Muscle layer of duodenum (tissue), 2 donors: ENCODE data around the gene COX7A2L.
"Not testable (repeated sequence)": the region's sequence is repeated elsewhere in the genome, so short reads cannot be mapped to it uniquely, and the experiment has no call there.

Experiments used
- H3K27ac ChIP-seq: one replicate; pipeline ENCODE4 v1.7.0; 2013; ENCODE audit warnings: mild to moderate bottlenecking, low read length
- H3K27me3 ChIP-seq: one replicate; pipeline ENCODE4 v1.7.0; 2013; ENCODE audit warnings: low read depth, mild to moderate bottlenecking, control low read depth, low read length
- H3K36me3 ChIP-seq, 2 donors: one replicate each; pipeline ENCODE4 v1.7.0; 2013; ENCODE audit warnings: low read length in 2 of 2, control low read depth in 1 of 2, mild to moderate bottlenecking in 1 of 2; ENCODE audit not compliant: insufficient read depth in 2 of 2, control insufficient read depth in 1 of 2
- H3K4me1 ChIP-seq, 2 donors: one replicate each; pipeline ENCODE4 v1.7.0; 2013; ENCODE audit warnings: low read length in 2 of 2, mild to moderate bottlenecking in 2 of 2, control low read depth in 1 of 2, moderate library complexity in 1 of 2; ENCODE audit not compliant: insufficient read depth in 2 of 2, control insufficient read depth in 1 of 2
- H3K4me3 ChIP-seq, 2 donors: one replicate each; pipeline ENCODE4 v1.7.0; 2013; ENCODE audit warnings: low read length in 2 of 2, low read depth in 1 of 2, mild to moderate bottlenecking in 1 of 2
- H3K9me3 ChIP-seq, 2 donors: one replicate each; pipeline ENCODE4 v1.7.0; 2013; ENCODE audit warnings: low read length in 2 of 2, control low read depth in 1 of 2, mild to moderate bottlenecking in 1 of 2; ENCODE audit not compliant: control insufficient read depth in 1 of 2
- donor health status: healthy.

Gene COX7A2L, protein sequence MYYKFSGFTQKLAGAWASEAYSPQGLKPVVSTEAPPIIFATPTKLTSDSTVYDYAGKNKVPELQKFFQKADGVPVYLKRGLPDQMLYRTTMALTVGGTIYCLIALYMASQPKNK

DNA sequence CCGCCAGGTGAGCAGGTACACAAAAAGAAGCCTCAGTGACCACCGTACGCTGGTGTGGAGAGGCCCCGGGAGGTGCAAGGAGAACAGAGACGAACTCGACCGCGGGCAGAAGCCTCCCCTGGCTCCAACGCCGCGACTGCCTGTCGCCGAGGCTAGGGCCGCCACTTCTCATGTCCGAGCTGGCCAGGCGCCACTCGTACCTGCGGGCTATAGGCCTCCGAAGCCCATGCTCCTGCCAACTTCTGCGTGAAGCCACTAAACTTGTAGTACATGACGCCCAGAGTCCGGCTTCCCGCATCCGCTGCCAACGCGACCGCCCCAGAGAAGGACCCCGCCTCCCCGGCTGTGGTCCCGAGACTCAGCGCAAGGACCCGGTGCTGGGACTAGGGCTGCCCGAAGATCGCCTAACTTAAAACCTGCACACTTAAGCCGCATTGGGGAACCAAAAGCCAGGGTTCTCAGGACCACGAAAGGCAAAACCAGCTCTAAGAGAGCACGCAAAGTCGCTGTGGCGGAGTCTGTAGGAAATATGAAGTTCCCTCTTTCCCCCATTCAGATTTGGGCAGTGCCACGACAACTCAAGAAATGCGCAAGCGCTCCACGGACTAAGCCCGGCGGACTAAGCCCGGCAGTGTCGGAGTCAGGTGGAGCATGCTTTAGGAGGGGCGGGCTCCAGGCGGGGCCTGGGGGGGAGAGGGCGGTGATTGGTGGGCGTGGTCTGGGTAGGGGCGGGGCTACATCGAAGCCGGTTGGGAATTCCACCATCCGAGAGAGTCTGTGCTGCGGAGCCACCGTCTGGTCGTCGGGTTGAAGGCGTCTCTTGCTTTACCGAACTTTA lies at the start of gene COX7A2L:
Gene COX7A2L, minus strand, starts transcription at position 328 of the 838 bp plus-strand sequence. Its CDS starts 56 bp downstream, at position 272.
- Histone ChIP-seq H3K4me1 (peaks cover 7 to 32% of the 10 kb centered on the region in 2 donors), H3K36me3 (no peaks in the 10 kb centered on the region), H3K9me3 (no peaks in the 10 kb centered on the region), H3K27me3 (no peaks in the 10 kb centered on the region), H3K4me3 (peak within 1 kb of the TSS; percentile 95 to 97), H3K27ac (peak within 1 kb of the TSS; percentile 94)

DNA sequence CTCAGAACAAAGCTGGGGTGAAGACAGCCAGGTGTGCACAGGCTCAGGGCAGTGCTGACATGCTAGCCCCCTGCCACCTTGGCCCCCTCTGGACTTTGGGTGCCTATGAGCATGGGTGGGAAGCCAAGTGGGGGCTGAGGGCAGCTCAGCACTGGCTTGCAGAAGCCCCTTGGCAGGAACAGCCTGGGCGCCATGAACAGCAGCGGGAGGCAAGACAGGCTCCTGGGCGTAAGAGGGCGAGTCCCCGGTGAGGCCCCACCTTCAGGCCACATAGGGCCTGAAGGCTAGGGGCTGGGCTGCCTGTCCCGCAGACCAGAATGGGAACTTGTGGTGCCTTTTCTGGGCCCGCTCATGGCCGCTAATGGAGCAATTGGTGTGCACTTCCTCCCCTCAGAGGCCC lies 47.0 kb upstream of the COX7A2L start:
- no peaks in the 10 kb centered on the region for H3K4me1 ChIP-seq
- H3K9me3 ChIP-seq, result no peaks in the 10 kb centered on the region
- H3K4me3 ChIP-seq, result no peak overlapping the region
- no peaks in the 10 kb centered on the region for H3K27me3 ChIP-seq
- H3K36me3 ChIP-seq, result no peaks in the 10 kb centered on the region
- H3K27ac ChIP-seq, result no peak overlapping the region

DNA sequence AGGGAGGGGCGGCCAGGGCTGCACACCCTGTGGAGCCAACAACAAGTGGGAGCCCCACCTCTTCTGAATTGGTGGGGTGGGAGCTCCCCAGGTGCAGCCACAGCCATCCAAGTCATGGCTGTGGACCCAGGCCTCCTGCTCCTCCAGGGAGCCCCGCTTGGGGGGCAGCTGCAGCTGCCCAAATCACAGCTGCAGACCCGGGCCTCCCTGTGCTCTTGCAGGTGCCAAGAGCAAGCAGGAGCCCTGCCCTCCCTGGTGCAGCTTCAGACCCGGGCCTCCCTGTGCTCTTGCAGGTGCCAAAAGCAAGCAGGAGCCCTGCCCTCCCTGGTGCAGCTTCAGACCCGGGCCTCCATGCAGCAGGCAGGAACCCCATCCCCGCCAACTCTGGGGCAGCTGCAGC lies 46.5 kb upstream of the COX7A2L start:
- Histone ChIP-seq H3K27ac (no peak overlapping the region), H3K36me3 (no peaks in the 10 kb centered on the region), H3K27me3 (no peaks in the 10 kb centered on the region), H3K9me3 (no peaks in the 10 kb centered on the region), H3K4me1 (no peaks in the 10 kb centered on the region), H3K4me3 (no peak overlapping the region)

DNA sequence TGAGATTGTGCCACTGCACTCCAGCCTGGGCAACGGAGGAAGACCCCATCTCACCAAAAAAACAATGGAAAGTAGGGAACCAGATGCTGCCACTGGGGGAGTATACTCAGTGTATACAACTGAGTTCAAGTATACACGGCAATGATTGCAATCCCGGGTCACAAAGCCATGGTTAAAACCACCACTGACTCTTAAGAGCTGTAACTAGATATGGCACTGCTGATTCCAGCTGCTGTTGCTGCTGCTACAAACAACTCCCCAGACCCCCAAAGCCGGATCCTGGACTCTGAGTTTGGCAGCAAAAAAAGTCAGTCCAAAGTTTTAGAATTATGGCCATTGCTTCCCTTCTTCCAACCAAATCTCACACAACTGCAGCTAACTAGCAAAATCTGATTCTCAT lies 43.7 kb upstream of the COX7A2L start:
- H3K4me3 ChIP-seq, result no peak overlapping the region
- no peaks in the 10 kb centered on the region for H3K27me3 ChIP-seq
- no peaks in the 10 kb centered on the region for H3K4me1 ChIP-seq
- no peak overlapping the region for H3K27ac ChIP-seq
- H3K9me3 ChIP-seq, result no peaks in the 10 kb centered on the region
- no peaks in the 10 kb centered on the region for H3K36me3 ChIP-seq

DNA sequence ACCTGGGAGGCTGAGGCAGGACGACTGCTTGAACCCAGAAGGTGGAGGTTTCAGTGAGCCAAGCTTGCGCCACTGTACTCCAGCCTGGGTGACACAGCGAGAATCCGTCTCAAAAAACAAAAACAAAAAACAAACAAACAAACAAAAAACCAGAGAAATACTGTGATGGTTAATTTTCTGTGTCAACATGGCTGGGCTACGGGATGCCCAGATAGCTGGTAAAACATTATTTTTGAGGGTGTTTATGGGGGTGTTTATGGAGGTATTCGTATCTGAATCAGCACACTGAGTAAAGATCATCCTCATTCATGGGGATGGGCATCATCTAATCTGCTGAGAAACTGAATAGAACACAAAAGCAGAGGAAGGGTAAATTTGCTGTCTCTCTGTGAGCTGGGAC lies 40.8 kb upstream of the COX7A2L start:
- Histone ChIP-seq H3K27ac (no peak overlapping the region), H3K4me1 (no peaks in the 10 kb centered on the region), H3K9me3 (no peaks in the 10 kb centered on the region), H3K36me3 (no peaks in the 10 kb centered on the region), H3K27me3 (no peaks in the 10 kb centered on the region), H3K4me3 (no peak overlapping the region)

DNA sequence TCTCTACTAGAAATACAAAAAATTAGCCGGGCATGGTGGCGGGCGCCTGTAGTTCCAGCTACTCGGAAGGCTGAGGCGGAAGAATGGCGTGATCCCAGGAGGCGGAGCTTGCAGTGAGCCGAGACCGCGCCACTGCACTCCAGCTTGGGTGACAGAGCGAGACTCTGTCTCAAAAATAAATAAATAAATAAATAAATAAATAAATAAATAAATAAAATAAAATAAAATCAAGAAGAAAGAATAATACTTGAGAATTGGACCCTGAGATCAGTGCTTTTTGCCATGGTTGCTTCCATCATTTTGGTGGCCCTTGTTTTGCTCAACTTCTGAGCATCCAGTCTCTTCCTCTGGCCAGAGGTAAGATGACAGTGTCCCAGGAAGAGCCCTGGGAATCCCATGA lies 37.0 kb upstream of the COX7A2L start:
- H3K27me3 ChIP-seq, H3K27ac ChIP-seq, H3K36me3 ChIP-seq, H3K4me1 ChIP-seq, H3K9me3 ChIP-seq, H3K4me3 ChIP-seq: not testable (repeated sequence)

DNA sequence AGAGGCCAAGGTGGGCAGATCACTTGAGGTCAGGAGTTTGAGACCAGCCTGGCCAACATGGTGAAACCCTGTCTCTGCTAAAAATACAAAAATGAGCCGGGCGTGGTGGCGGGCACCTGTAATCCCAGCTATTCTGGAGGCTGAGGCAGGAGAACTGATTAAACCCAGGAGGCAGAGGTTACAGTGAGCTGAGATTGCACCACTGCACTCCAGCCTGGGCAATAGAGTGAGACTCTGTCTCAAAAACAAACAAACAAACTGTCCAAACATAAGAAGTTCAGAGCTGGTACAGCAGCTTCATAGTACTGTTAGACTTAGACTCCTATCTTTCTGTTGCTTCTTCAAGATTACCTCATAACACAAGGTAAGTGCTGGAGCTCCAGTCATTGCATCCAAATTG lies 32.3 kb upstream of the COX7A2L start:
- H3K27me3 ChIP-seq, H3K27ac ChIP-seq, H3K9me3 ChIP-seq, H3K36me3 ChIP-seq, H3K4me1 ChIP-seq, H3K4me3 ChIP-seq: not testable (repeated sequence)

DNA sequence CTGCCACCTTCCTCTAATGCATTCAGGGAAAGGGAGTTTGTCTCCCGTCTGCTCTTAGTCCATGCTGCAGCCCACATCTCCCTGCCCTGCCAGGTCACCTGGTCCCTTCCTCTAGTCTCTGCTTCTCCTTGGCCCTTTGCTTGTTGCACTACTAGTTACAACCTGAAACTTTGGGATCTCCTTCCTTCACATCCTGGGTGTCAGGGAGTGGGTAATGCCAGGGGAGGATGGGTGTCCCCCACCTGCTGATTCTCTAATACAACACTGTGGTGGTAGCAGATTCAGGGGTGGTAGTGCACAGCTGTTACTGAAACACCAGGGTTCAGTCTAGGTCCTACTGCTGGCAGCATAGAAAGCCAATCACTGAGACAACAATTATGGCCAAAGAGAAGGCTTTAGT lies 31.2 kb upstream of the COX7A2L start:
- no peak overlapping the region for H3K27ac ChIP-seq
- no peaks in the 10 kb centered on the region for H3K4me1 ChIP-seq
- no peaks in the 10 kb centered on the region for H3K27me3 ChIP-seq
- no peak overlapping the region for H3K4me3 ChIP-seq
- no peaks in the 10 kb centered on the region for H3K36me3 ChIP-seq
- no peaks in the 10 kb centered on the region for H3K9me3 ChIP-seq

DNA sequence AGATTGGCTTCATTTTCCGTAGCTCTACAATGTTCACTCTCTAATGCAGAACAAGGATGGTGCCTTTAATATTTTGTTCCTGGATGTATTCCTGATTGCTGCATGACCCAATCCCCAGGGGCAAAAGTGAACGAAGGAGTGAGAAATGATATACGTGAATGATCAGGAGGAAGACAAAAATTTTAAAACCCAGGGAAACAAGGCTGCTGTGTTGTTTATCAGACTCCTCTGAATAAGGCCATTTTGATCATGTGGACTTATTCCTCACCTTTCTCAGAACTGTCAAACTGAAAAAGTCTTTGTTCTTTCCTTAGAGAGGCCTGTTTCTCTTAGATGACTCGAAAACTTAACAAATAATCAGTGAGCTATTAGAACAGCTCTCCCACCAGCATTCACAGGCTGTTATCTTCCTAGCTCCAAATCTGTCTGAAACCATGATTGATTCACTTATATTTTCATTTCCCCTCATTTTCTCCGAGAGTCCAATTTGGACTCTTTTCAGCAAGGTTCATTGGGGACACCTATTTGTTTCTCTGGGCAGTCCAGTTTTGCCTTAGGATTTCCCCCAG lies 29.5 kb upstream of the COX7A2L start:
- H3K27ac ChIP-seq, result no peak overlapping the region
- H3K4me3 ChIP-seq, result no peak overlapping the region
- no peaks in the 10 kb centered on the region for H3K36me3 ChIP-seq
- no peaks in the 10 kb centered on the region for H3K4me1 ChIP-seq
- no peaks in the 10 kb centered on the region for H3K27me3 ChIP-seq
- H3K9me3 ChIP-seq, result no peaks in the 10 kb centered on the region

DNA sequence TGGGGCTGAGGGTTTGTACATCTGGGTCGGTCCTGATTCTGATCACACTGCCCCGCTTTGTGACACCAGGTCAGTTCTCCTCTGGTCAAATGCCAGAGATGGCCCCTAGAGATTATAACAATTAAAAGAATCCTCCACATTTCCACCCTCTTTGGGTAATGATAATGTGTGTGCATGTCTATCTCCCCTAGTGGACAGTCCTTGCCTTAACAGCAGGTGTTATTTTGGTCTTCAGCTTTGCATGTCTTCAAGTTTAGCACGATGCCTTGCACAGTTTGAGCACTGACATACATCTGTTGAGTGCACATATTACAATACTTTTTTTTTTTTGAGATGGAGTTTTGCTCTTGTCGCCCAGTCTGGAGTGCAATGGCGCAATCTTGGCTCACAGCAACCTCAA lies 25.7 kb upstream of the COX7A2L start:
- Histone ChIP-seq H3K4me1 (no peaks in the 10 kb centered on the region), H3K36me3 (no peaks in the 10 kb centered on the region), H3K4me3 (no peak overlapping the region), H3K9me3 (no peaks in the 10 kb centered on the region), H3K27ac (no peak overlapping the region), H3K27me3 (no peaks in the 10 kb centered on the region)

DNA sequence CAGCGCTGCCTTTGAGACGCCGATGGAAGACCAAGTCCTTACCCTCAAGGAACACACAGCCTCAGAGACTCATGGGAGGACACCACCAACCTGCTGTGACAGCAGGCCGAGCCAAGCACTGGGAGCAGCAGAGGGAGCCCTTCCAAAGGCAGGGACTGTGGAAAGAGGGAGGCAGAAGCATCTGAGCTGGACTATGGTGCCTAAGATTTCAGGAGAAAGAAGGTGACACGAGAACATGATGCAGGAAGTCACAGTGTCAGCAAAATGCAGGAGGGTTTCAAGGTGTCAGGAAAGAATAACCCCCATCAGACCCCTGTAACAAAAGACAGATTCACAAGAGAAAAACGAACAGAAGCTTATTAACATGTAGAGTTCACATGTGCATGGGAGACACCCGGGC lies 24.2 kb upstream of the COX7A2L start:
- Histone ChIP-seq H3K27ac (no peak overlapping the region), H3K27me3 (no peaks in the 10 kb centered on the region), H3K9me3 (no peaks in the 10 kb centered on the region), H3K4me3 (no peak overlapping the region), H3K36me3 (no peaks in the 10 kb centered on the region), H3K4me1 (no peaks in the 10 kb centered on the region)
